SIG-M5 treated with dmso at 0.1 percent for 504 hours (cell line): Measurements from ENCODE around the gene C3orf62.
"Not testable (repeated sequence)": the region's sequence is repeated elsewhere in the genome, so short reads cannot be mapped to it uniquely, and the experiment has no call there.

ENCODE experiments used
- DNase-seq: peaks from one replicate; lab custom pipeline; 2025; ENCODE audit not compliant: unreplicated experiment; lab: John Stamatoyannopoulos, UW

C3orf62 gene

DNA sequence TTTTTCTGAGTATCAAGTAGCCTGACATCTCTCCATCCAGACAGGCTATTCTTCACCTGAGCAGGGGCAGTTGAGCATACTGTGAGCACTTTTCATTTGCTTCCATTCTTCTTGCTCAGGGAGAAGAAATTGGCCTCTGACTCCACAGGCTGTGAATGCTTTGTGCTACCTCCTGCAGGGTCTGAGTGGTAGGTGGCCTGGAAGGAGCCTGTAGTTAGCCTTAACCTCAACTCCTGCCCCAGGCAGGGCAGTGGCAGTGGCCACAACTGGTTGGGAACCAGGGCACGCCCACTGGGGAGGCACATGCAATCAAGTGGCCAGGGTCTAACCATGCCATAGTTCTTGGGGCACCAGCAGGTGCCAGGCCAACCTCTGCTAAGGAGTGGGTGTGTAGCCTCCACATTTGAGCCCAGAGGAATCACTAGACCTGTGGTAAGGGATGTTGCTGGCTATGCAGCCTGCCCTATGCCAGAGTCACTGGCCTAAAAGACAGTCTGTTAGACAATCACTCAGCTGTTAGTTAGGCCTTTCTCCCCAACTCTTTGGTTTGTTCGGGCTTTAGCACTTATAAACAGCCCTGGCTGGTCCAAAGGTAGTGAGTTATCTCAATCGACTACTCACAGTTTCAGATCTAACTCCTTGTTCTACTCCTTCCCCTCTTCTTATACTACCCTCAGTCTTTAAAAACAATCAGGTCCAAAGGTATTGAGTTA, 7.4 kb downstream of the C3orf62 start:
- DNase-seq: no peak

DNA sequence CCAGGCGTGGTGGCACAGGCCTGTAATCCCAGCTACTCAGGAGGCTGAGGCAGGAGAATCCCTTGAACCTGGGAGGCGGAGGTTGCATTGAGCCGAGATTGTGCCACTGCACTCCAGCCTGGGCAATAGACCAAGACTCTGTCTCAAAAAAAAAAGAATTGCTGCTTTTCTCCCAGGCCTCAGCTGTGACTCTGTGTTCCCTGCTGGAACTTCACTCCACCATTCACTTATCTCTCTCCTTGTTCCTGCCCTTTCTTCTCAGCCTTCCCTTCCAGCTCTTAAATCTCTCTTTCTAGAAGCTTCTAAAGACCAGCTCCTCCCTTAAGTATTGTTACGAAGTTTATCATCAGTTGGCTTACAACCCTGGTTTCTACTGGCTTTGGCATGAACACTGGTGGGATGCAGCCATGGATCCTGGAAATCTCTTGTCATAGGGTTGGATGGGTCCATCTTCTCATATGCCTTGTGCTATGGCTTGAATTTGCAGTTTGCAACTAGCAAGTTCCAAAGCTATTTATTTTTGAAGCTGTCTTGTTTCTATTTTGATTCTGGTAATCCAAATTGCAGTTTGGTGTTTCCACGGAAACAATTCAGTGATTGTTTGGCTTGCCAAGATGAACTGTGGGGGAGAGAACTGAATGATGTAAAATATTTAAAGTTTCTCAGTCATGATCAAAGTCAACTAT, 10.5 kb downstream of the C3orf62 start:
- DNase-seq: no peak

DNA sequence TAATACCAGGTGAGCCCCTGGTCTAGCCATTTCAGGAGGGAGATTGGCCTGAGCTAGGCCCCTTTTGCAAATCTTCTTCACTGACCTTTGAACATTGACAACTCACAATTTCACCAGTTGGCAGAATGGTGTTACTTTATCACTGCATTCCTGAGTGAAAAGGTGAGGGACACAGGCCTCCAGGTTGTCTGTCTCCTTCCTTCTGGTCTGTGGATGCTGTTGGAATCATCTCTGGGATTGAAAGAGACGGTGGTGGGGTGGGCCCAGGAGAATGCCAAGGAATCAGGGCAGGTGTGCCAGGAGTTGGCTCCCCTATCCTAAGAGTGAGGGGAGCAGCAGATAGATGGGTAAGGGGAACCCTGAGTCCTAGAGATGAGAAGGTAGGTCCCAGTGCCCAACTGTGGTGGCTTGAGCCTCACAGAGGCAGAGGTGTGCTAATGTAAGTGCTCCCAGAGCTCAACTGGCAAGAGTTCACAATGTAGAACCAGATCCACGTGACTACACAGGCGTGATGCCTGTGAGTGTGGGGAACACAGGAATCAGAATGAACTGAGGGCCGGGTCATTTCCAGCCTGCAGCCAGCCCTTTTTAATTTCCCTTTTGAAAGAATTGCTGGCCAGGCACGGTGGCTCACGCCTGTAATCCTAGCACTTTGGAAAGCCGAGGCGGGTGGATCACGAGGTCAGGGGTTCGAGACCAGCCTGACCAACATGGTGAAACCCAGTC, 11.2 kb downstream of the C3orf62 start:
- no peak for DNase-seq

- no peak for DNase-seq
Observed at GRCh38 chr3:49263159-49263889, 13.7 kb downstream of the C3orf62 start.

- no peak for DNase-seq
Observed at GRCh38 chr3:49260806-49261324, 16.2 kb downstream of the C3orf62 start.

DNA sequence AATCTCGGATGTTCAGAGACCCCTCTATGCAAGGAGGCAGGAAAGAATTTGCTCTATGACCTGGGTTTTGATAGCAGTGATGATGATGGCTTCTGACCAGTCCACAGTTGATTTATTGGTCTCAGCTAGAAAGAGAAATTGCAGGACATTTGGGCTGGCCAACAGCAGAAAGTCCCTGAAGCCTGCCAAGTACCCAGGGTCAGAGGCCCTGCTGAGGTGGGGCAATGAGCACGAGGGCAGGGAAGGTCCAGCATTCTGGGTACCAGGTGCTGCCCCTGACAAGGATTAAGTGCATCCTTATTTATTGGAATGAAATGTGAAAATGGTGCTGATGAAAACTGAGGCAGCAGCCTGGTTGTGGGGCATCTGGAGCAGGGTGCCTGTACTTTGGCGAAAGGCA, 19.8 kb downstream of the C3orf62 start:
- DNase-seq: no peak

GRCh38 chr3:49255718-49256511, 21.1 kb downstream of the C3orf62 start:
- no peak for DNase-seq

DNA sequence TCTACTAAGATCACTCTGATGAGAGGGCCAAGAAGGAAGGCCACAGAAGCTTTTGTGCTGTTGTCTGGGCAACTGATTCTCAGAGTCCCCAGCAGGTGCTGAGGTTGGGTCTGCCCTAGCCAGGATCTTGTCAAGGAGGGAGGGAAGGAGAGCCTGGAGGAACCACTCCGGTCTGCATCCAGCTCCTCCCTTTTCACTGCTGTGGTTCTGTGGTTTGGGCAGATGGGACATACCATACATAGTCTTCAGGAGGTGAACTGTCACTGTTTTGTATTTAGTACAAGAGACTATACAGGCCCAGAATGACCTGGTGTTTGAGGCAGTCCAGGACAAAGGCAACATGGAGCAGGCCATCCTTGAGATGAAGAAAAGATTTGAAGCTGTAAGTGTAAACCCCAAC, 21.9 kb downstream of the C3orf62 start:
- DNase-seq: no peak

DNA sequence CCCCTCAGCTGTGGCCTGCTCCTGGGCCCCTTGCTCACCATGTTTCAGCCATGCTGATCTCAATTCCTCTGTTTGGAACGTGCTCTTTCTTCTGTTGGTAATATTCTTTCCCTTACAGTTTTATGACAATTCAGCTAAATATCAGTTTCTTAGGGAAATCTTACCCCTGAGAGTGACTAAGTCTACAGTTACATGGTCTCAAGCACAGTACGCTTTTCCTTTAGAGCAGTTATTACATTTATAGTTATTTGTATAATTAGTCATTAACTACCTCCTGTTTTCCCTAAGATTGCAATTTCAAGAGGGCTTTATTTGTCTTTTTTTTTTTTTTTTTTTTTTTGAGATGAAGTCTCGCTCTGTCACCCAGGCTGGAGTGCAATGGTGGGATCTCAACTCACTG, 23.5 kb downstream of the C3orf62 start:
- DNase-seq: no peak

GRCh38 chr3:49248840-49249227, 28.2 kb downstream of the C3orf62 start:
- peak; percentile 95 for DNase-seq

DNA sequence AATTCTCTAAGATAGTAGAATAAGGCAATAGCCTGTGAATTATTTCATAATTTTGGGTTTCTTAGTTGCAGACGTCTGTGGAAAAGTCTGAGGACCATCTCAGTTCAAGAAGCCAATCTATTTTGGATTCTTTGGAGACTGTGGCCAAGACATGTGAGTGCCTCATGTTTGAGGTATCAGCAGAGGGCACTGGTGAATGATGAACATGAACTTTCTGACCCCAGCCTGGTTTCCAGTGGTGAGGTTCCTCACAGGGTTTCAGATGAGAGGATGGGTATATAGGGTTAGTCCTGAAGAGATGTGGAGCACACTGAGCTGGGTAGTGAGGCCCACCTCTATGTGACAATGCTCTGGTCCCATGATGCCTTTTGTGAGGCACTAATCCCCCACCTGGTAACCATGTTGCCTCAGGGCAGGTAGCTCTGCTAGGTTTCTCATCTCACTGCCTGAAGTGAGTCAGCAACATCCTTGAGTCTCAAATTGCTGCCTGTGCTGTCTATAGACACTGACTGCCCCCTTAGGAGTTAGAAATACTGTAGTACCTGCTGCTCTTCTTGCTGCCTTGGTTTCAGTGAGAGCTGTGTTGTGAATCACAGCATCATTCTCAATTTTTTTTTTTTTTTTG, 32.3 kb downstream of the C3orf62 start:
- DNase-seq: no peak

DNA sequence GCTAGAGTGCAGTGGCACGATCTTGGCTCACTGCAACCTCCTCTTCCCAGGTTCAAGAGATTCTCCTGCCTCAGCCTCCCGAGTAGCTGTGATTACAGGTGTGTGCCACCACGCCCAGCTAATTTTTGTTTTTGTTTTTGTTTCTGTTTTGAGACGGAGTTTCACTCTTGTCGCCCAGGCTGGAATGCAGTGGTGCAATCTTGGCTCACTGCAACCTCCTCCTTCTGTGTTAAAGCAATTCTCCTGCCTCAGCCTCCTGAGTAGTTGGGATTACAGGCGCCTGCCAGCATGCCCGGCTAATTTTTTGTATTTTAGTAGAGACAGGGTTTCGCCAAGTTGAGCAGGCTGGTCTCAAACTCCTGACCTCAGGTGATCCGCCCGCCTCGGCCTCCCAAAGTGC, 36.9 kb downstream of the C3orf62 start:
- not testable (repeated sequence) for DNase-seq

DNA sequence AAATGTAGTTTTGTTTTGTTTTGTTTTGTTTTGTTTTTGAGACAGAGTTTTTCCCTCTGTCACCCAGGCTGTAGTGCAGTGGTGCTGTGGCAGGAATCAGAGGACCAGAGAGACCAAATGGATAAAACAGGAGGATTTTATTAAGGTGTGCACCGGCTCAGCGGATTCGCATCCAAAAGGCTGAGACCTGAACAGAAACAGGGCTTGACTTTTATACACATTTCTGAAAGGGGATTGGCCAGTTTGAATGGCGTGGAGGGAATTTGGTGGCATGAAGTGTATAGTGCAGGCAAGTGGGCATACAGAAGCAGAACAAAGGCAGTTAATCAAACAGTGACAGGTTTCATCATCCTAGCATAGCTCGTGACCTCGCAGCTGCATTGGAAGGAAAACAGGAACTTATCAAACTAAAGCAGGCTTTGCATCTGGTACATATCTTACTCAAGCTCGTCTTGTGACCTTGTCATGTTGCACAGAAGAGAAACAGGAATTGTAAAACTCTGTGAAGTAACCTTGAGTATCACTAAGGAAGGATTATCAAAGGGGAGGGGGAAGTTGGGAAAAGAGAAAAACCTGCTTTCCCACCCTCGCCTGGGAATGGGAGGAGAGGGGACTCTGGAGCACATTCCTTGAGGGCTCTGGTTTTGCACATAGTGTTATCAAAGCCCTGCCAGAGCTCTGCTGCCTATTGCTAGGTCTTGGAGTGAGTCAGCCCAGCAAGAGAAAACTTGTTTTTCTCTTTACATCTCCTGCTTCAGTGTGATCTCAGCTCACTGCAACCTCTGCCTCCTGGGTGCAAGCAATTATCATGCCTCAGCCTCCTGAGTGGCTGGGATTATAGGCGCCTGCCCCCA, 38.5 kb downstream of the C3orf62 start:
- DNase-seq: peak; percentile 99

DNA sequence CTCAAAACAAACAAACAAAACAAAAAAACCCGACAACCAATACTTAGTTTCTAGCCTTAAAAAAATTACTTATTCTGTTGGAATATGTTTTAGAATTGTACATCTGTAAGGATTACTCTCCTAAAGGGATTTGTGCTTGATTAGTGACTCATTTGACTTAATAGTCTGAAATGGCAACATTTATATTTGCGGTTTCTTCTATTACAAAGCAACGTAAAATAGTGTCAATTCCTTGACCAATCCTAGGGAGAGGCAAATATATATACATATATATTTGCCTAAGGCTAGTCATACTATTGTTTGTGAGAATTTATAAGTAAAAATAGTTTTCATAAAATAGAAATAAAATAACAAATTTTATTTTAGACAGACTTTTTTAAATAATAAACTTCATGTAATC, 39.7 kb downstream of the C3orf62 start:
- no peak for DNase-seq

- DNase-seq: no peak
Observed at GRCh38 chr3:49236226-49236625, 40.8 kb downstream of the C3orf62 start.

GRCh38 chr3:49228817-49229216, 48.2 kb downstream of the C3orf62 start:
- DNase-seq: not testable (repeated sequence)

DNA sequence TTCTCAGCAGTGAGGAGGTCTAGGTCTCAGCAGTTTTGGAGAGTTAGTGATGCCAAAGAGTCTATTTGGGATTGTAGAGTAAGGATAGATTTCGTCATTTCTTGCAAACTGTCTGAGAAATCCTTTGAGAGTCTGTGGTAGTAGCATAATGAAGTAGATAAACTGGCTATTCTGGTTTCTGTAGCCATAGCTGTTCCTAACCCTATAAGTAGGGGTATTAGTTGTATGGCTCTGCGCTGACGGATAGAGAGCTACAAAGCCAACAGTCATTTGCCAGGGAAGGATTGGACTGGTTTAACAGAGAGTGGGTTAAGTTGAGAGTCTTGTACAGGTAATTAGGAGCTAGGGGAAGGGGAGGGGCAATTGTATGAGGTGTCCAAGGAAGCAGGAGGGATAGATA, 55.0 kb downstream of the C3orf62 start:
- DNase-seq: no peak

GRCh38 chr3:49220985-49221563, 56.0 kb downstream of the C3orf62 start:
- DNase-seq: not testable (repeated sequence)

GRCh38 chr3:49219132-49219531, 57.9 kb downstream of the C3orf62 start:
- DNase-seq: no peak
